Measurements from ENCODE around the gene NBEAL1.
"Not testable (repeated sequence)": the region's sequence is repeated elsewhere in the genome, so short reads cannot be mapped to it uniquely, and the experiment has no call there.

NBEAL1 gene

DNA sequence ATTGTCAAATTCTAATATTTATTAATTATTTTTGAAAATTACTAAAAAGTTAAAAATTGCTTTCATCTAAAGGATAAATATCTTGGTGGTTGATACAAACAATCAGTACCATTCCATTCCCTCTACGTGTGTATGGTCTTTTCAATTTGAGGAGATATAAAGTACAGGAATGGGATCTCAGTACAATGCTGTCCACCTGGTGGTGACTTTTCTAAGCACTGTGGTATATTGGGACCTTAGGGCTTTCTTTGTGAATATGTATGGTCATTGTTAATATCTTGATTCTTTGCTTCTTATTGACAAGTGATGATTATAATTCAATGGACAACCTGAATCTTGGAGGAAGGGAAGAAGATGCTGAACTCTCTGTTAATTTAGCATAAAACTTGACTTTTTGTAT is 83.1 kb downstream of the NBEAL1 start:
- no peaks in the 10 kb centered on the region for H4K20me1 ChIP-seq (ENCODE audit: insufficient read depth, low read length)
- no peak overlapping the region for H3K4me2 ChIP-seq (ENCODE audit: insufficient read depth, low read length)
- DNase-seq (no peak), ATAC-seq (ENCODE audit: insufficient read depth, low read depth) (no peak)
- no peak overlapping the region for H3K9ac ChIP-seq (ENCODE audit: low read depth, low read length)
- no peaks in the 10 kb centered on the region for H3K27me3 ChIP-seq (ENCODE audit: insufficient read depth, low read length, poor library complexity)
- no peak overlapping the region for H3K27ac ChIP-seq (ENCODE audit: low read length)
- H3K36me3 ChIP-seq (ENCODE audit: insufficient read depth, low read length) = no peaks in the 10 kb centered on the region
- TF ChIP-seq CTCF (IDR thresholded peaks at IDR 0.05; ENCODE audit: borderline replicate concordance, extremely low read depth, low read length, poor library complexity, severe bottlenecking) (peak; percentile 15), EZH2 (IDR thresholded peaks at IDR 0.05; ENCODE audit: borderline replicate concordance, low read depth, low read length, severe bottlenecking) (no peak)
- no peaks in the 10 kb centered on the region for H3K9me3 ChIP-seq (ENCODE audit: insufficient read depth, low read length, severe bottlenecking)
- H3K79me2 ChIP-seq (ENCODE audit: insufficient read depth, low read length) = no peaks in the 10 kb centered on the region
- no peak overlapping the region for H3K4me3 ChIP-seq (ENCODE audit: low read depth in 1 of 2, low read length in 2 of 2)
- H3K4me1 ChIP-seq (ENCODE audit: insufficient read depth, low read length) = no peaks in the 10 kb centered on the region
- no peak overlapping the region for H2AFZ ChIP-seq (ENCODE audit: low read depth, low read length)

GRCh38 chr2:203102357-203102756 is 87.7 kb downstream of the NBEAL1 start:
- H3K4me3 ChIP-seq (ENCODE audit: low read depth in 1 of 2, low read length in 2 of 2); H2AFZ ChIP-seq (ENCODE audit: low read depth, low read length); H3K27me3 ChIP-seq (ENCODE audit: insufficient read depth, low read length, poor library complexity); DNase-seq; H3K4me1 ChIP-seq (ENCODE audit: insufficient read depth, low read length); ATAC-seq (ENCODE audit: insufficient read depth, low read depth); H3K36me3 ChIP-seq (ENCODE audit: insufficient read depth, low read length); H3K27ac ChIP-seq (ENCODE audit: low read length); H4K20me1 ChIP-seq (ENCODE audit: insufficient read depth, low read length); H3K79me2 ChIP-seq (ENCODE audit: insufficient read depth, low read length); H3K9ac ChIP-seq (ENCODE audit: low read depth, low read length); H3K4me2 ChIP-seq (ENCODE audit: insufficient read depth, low read length): not testable (repeated sequence)
- peaks cover 13% of the 10 kb centered on the region for H3K9me3 ChIP-seq (ENCODE audit: insufficient read depth, low read length, severe bottlenecking)

GRCh38 chr2:203104273-203104672 is 89.6 kb downstream of the NBEAL1 start:
- Histone ChIP-seq H3K4me1 (ENCODE audit: insufficient read depth, low read length) (no peaks in the 10 kb centered on the region), H3K9me3 (ENCODE audit: insufficient read depth, low read length, severe bottlenecking) (peaks cover 13% of the 10 kb centered on the region), H4K20me1 (ENCODE audit: insufficient read depth, low read length) (no peaks in the 10 kb centered on the region), H2AFZ (ENCODE audit: low read depth, low read length) (no peak overlapping the region), H3K9ac (ENCODE audit: low read depth, low read length) (no peak overlapping the region), H3K27me3 (ENCODE audit: insufficient read depth, low read length, poor library complexity) (no peaks in the 10 kb centered on the region), H3K4me2 (ENCODE audit: insufficient read depth, low read length) (no peak overlapping the region), H3K79me2 (ENCODE audit: insufficient read depth, low read length) (no peaks in the 10 kb centered on the region), H3K36me3 (ENCODE audit: insufficient read depth, low read length) (peaks cover 8% of the 10 kb centered on the region), H3K4me3 (ENCODE audit: low read depth in 1 of 2, low read length in 2 of 2) (no peak overlapping the region), H3K27ac (ENCODE audit: low read length) (no peak overlapping the region)
- DNase-seq (no peak), ATAC-seq (ENCODE audit: insufficient read depth, low read depth) (no peak)
- TF ChIP-seq EZH2 (IDR thresholded peaks at IDR 0.05; ENCODE audit: borderline replicate concordance, low read depth, low read length, severe bottlenecking) = no peak
- TF ChIP-seq CTCF (IDR thresholded peaks at IDR 0.05; ENCODE audit: borderline replicate concordance, extremely low read depth, low read length, poor library complexity, severe bottlenecking) = no peak

DNA sequence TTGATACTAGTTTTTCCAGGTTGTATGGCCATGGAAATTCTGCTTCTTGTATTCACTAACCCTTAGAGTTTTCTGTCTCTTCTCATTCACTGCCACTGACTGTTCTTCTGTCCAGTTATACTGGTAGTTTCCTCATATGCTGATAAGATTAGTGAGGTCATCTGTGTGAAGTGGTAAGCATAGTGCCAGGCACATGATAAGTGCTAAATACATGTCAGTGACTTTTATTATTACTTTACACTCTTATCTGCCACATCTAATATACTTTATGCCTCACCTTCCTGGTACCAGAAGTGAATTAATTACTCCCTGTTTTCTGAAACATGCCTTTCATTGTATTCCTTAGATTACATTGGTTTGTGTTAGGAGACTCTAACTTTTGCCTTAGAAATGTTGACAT is 91.3 kb downstream of the NBEAL1 start:
- H3K4me2 ChIP-seq (ENCODE audit: insufficient read depth, low read length) = no peak overlapping the region
- H3K9me3 ChIP-seq (ENCODE audit: insufficient read depth, low read length, severe bottlenecking) = peaks cover 13% of the 10 kb centered on the region
- no peaks in the 10 kb centered on the region for H4K20me1 ChIP-seq (ENCODE audit: insufficient read depth, low read length)
- no peak overlapping the region for H3K4me3 ChIP-seq (ENCODE audit: low read depth in 1 of 2, low read length in 2 of 2)
- H3K9ac ChIP-seq (ENCODE audit: low read depth, low read length) = no peak overlapping the region
- no peaks in the 10 kb centered on the region for H3K4me1 ChIP-seq (ENCODE audit: insufficient read depth, low read length)
- ATAC-seq (ENCODE audit: insufficient read depth, low read depth) = no peak
- no peak for TF ChIP-seq CTCF (IDR thresholded peaks at IDR 0.05; ENCODE audit: borderline replicate concordance, extremely low read depth, low read length, poor library complexity, severe bottlenecking)
- no peak for TF ChIP-seq EZH2 (IDR thresholded peaks at IDR 0.05; ENCODE audit: borderline replicate concordance, low read depth, low read length, severe bottlenecking)
- no peaks in the 10 kb centered on the region for H3K27me3 ChIP-seq (ENCODE audit: insufficient read depth, low read length, poor library complexity)
- no peak for DNase-seq
- H3K27ac ChIP-seq (ENCODE audit: low read length) = no peak overlapping the region
- no peak overlapping the region for H2AFZ ChIP-seq (ENCODE audit: low read depth, low read length)
- H3K36me3 ChIP-seq (ENCODE audit: insufficient read depth, low read length) = peaks cover 8% of the 10 kb centered on the region
- H3K79me2 ChIP-seq (ENCODE audit: insufficient read depth, low read length) = no peaks in the 10 kb centered on the region

GRCh38 chr2:203110496-203110895 is 95.8 kb downstream of the NBEAL1 start:
- H3K27me3 ChIP-seq (ENCODE audit: insufficient read depth, low read length, poor library complexity); H3K4me2 ChIP-seq (ENCODE audit: insufficient read depth, low read length); H3K9ac ChIP-seq (ENCODE audit: low read depth, low read length); H3K4me3 ChIP-seq (ENCODE audit: low read depth in 1 of 2, low read length in 2 of 2); ATAC-seq (ENCODE audit: insufficient read depth, low read depth); H3K9me3 ChIP-seq (ENCODE audit: insufficient read depth, low read length, severe bottlenecking); H3K27ac ChIP-seq (ENCODE audit: low read length); H3K79me2 ChIP-seq (ENCODE audit: insufficient read depth, low read length); H2AFZ ChIP-seq (ENCODE audit: low read depth, low read length); H3K4me1 ChIP-seq (ENCODE audit: insufficient read depth, low read length); DNase-seq; H4K20me1 ChIP-seq (ENCODE audit: insufficient read depth, low read length); H3K36me3 ChIP-seq (ENCODE audit: insufficient read depth, low read length): not testable (repeated sequence)
